A673 (cell line): ENCODE data around the gene SPATS2. TPM values are rescaled to one million over a fixed set of nuclear protein-coding genes. Genes with fewer than 3 reads are reported as not detected.

ENCODE experiments used
- BruUV-seq: library from RNA; stranded (reverse); fragments of 400-500 nt; replicated peaks from 2 replicates; lab custom pipeline; 2021; lab: Mats Ljungman, UMichigan
- CTCF ChIA-PET: fragments of 300-600 bp; sonication (Branson Sonifier 250); formaldehyde crosslinking; loops from one replicate; lab custom pipeline; 2022; ENCODE audit warnings: antibody characterized with exemption; lab: Charles Lee
- POLR2A ChIA-PET: fragments of 300-600 bp; sonication (Branson Sonifier 250); formaldehyde crosslinking; loops from one replicate; lab custom pipeline; 2022; ENCODE audit warnings: antibody characterized with exemption; ENCODE audit not compliant: low non-redundant PET; lab: Charles Lee
- DNase-seq: peaks from one replicate; pipeline ENCODE4 v3.0.0-alpha.2; 2015; ENCODE audit warnings: low spot score
- H3K27ac ChIP-seq: fragments of 200-600 bp; sonication (generic); 2 replicates; pipeline ENCODE4 v1.5.1; 2016; ENCODE audit warnings: mixed run types, low read depth, mild to moderate bottlenecking, mixed read lengths, antibody characterized with exemption, low read length; ENCODE audit not compliant: poor library complexity, severe bottlenecking
- H3K27me3 ChIP-seq: fragments of 200-600 bp; sonication (generic); replicated peaks from 2 replicates; pipeline ENCODE4 v1.6.1; 2017; ENCODE audit warnings: mixed run types, low read depth, mild to moderate bottlenecking, mixed read lengths, antibody characterized with exemption, low read length; ENCODE audit not compliant: insufficient read depth, poor library complexity
- H3K36me3 ChIP-seq: fragments of 200-600 bp; sonication (generic); 2 replicates; pipeline ENCODE4 v1.6.1; 2016; ENCODE audit warnings: mixed run types, mild to moderate bottlenecking, mixed read lengths, antibody characterized with exemption, low read length; ENCODE audit not compliant: insufficient read depth, poor library complexity, severe bottlenecking
- H3K4me1 ChIP-seq: fragments of 200-600 bp; sonication (generic); 2 replicates; pipeline ENCODE4 v1.6.1; 2017; ENCODE audit warnings: mixed run types, mild to moderate bottlenecking, mixed read lengths, antibody characterized with exemption, low read length; ENCODE audit not compliant: insufficient read depth, poor library complexity, severe bottlenecking
- H3K4me3 ChIP-seq: fragments of 200-600 bp; sonication (generic); 2 replicates; pipeline ENCODE4 v1.5.1; 2016; ENCODE audit warnings: low read depth, mixed run types, mild to moderate bottlenecking, mixed read lengths, low read length; ENCODE audit not compliant: poor library complexity, severe bottlenecking
- H3K9me3 ChIP-seq: fragments of 200-600 bp; sonication (generic); 2 replicates; pipeline ENCODE4 v1.6.1; 2016; ENCODE audit warnings: mixed run types, low read depth, mild to moderate bottlenecking, mixed read lengths, antibody characterized with exemption, low read length; ENCODE audit not compliant: poor library complexity, severe bottlenecking
- CTCF ChIP-seq: fragments of 300-800, 200-600 bp; sonication (generic); conservative IDR thresholded peaks from 2 replicates; pipeline ENCODE4 v1.5.1; 2017; ENCODE audit warnings: low read depth, mild to moderate bottlenecking, antibody characterized with exemption, low read length, moderate library complexity, mixed read lengths
- EZH2 ChIP-seq: fragments of 200-600 bp; sonication (generic); IDR thresholded peaks from 2 replicates; pipeline ENCODE4 v1.6.1; 2017; ENCODE audit warnings: borderline replicate concordance, low read depth, mild to moderate bottlenecking, mixed read lengths, antibody characterized with exemption, low read length; ENCODE audit not compliant: poor library complexity, severe bottlenecking
- intact Hi-C: fragments of 100-400 bp; cut with micrococcal nuclease; formaldehyde crosslinking; loops from one replicate; pipeline ENCODE4 v1.10.0; 2022; ENCODE audit not compliant: unreplicated experiment
- total RNA-seq: library from RNA; stranded (reverse); gene quantifications from 2 replicates; pipeline ENCODE4 v1.2.3, GENCODE V29; 2021

Gene SPATS2
- total RNA-seq, 1 experiment from 2014 or later, result 82.8 TPM

GRCh38 chr12:49410818-49411217, 43.6 kb downstream of the SPATS2 start:
- intact Hi-C loops, result no loop called here
- TF ChIP-seq EZH2 (no peak), CTCF (no peak)
- H3K4me3 ChIP-seq, result no peak overlapping the region
- ChIA-PET CTCF (no interaction called here), POLR2A (interaction anchor here (0.7 kb wide), 1 partner anchor 214 kb away, joined by 3 read pairs; no protein-coding TSS in a partner anchor)
- H3K9me3 ChIP-seq, result no peaks in the 10 kb centered on the region
- no peak overlapping the region for H3K27ac ChIP-seq
- H3K36me3 ChIP-seq, result no peaks in the 10 kb centered on the region
- BruUV-seq, result no TSS peak
- H3K4me1 ChIP-seq, result no peaks in the 10 kb centered on the region
- H3K27me3 ChIP-seq, result no peaks in the 10 kb centered on the region
- DNase-seq, result no peak

- intact Hi-C loops, result no loop called here
- ChIA-PET CTCF (no interaction called here), POLR2A (no interaction called here)
- H3K27me3 ChIP-seq, result no peaks in the 10 kb centered on the region
- H3K9me3 ChIP-seq, result no peaks in the 10 kb centered on the region
- H3K36me3 ChIP-seq, result no peaks in the 10 kb centered on the region
- TF ChIP-seq EZH2 (no peak), CTCF (no peak)
- H3K4me1 ChIP-seq, result no peaks in the 10 kb centered on the region
- no peak overlapping the region for H3K27ac ChIP-seq
- DNase-seq, result no peak
- BruUV-seq, result no TSS peak
- no peak overlapping the region for H3K4me3 ChIP-seq
Observed at GRCh38 chr12:49413010-49413409, 45.7 kb downstream of the SPATS2 start.

- POLR2A ChIA-PET, result no interaction called here
- BruUV-seq, result no TSS peak
- TF ChIP-seq EZH2 (no peak), CTCF (no peak)
- DNase-seq, result no peak
- intact Hi-C loops, result no loop called here
- Histone ChIP-seq H3K27ac (no peak overlapping the region), H3K27me3 (no peaks in the 10 kb centered on the region), H3K4me1 (peaks cover 3% of the 10 kb centered on the region), H3K4me3 (no peak overlapping the region), H3K36me3 (no peaks in the 10 kb centered on the region), H3K9me3 (no peaks in the 10 kb centered on the region)
- CTCF ChIA-PET, result interaction anchor here (1.1 kb wide), 1 partner anchor 17 kb away, joined by 12 read pairs; no protein-coding TSS in a partner anchor
Observed at GRCh38 chr12:49413796-49414195, 46.5 kb downstream of the SPATS2 start.
